ENCODE data around the gene KBTBD6.

Gene KBTBD6

GRCh38 chr13:41148419-41149283 is 16.0 kb upstream of the KBTBD6 start:
- Histone ChIP-seq H3K79me2 (ENCODE audit: insufficient read depth, low read length) (no peaks in the 10 kb centered on the region), H3K27me3 (ENCODE audit: insufficient read depth, low read length, poor library complexity) (no peaks in the 10 kb centered on the region), H2AFZ (ENCODE audit: low read depth, low read length) (no peak overlapping the region), H3K9me3 (ENCODE audit: insufficient read depth, low read length, severe bottlenecking) (peaks cover 55% of the 10 kb centered on the region), H4K20me1 (ENCODE audit: insufficient read depth, low read length) (no peaks in the 10 kb centered on the region), H3K27ac (ENCODE audit: low read length) (no peak overlapping the region), H3K9ac (ENCODE audit: low read depth, low read length) (no peak overlapping the region), H3K4me1 (ENCODE audit: insufficient read depth, low read length) (no peaks in the 10 kb centered on the region), H3K36me3 (ENCODE audit: insufficient read depth, low read length) (peaks cover 39% of the 10 kb centered on the region), H3K4me2 (ENCODE audit: insufficient read depth, low read length) (no peak overlapping the region), H3K4me3 (ENCODE audit: low read depth in 1 of 2, low read length in 2 of 2) (no peak overlapping the region)
- DNase-seq: peak; percentile 30
- no peak for TF ChIP-seq EZH2 (IDR thresholded peaks at IDR 0.05; ENCODE audit: borderline replicate concordance, low read depth, low read length, severe bottlenecking)
- no peak for TF ChIP-seq CTCF (IDR thresholded peaks at IDR 0.05; ENCODE audit: borderline replicate concordance, extremely low read depth, low read length, poor library complexity, severe bottlenecking)
- no peak for ATAC-seq (ENCODE audit: insufficient read depth, low read depth)

- Histone ChIP-seq H3K27me3 (ENCODE audit: insufficient read depth, low read length, poor library complexity) (no peaks in the 10 kb centered on the region), H3K36me3 (ENCODE audit: insufficient read depth, low read length) (peaks cover 29% of the 10 kb centered on the region), H3K4me2 (ENCODE audit: insufficient read depth, low read length) (no peak overlapping the region), H3K9me3 (ENCODE audit: insufficient read depth, low read length, severe bottlenecking) (peaks cover 35% of the 10 kb centered on the region), H3K9ac (ENCODE audit: low read depth, low read length) (no peak overlapping the region), H2AFZ (ENCODE audit: low read depth, low read length) (no peak overlapping the region), H3K4me3 (ENCODE audit: low read depth in 1 of 2, low read length in 2 of 2) (no peak overlapping the region), H4K20me1 (ENCODE audit: insufficient read depth, low read length) (no peaks in the 10 kb centered on the region), H3K27ac (ENCODE audit: low read length) (no peak overlapping the region), H3K79me2 (ENCODE audit: insufficient read depth, low read length) (no peaks in the 10 kb centered on the region), H3K4me1 (ENCODE audit: insufficient read depth, low read length) (no peaks in the 10 kb centered on the region)
- TF ChIP-seq EZH2 (IDR thresholded peaks at IDR 0.05; ENCODE audit: borderline replicate concordance, low read depth, low read length, severe bottlenecking) (no peak), CTCF (IDR thresholded peaks at IDR 0.05; ENCODE audit: borderline replicate concordance, extremely low read depth, low read length, poor library complexity, severe bottlenecking) (no peak)
- no peak for ATAC-seq (ENCODE audit: insufficient read depth, low read depth)
- DNase-seq: no peak
Measured at GRCh38 chr13:41145136-41145908, 12.7 kb upstream of the KBTBD6 start.

GRCh38 chr13:41144576-41144975 is 12.0 kb upstream of the KBTBD6 start:
- Histone ChIP-seq H4K20me1 (ENCODE audit: insufficient read depth, low read length) (no peaks in the 10 kb centered on the region), H3K9me3 (ENCODE audit: insufficient read depth, low read length, severe bottlenecking) (peaks cover 28% of the 10 kb centered on the region), H2AFZ (ENCODE audit: low read depth, low read length) (no peak overlapping the region), H3K79me2 (ENCODE audit: insufficient read depth, low read length) (no peaks in the 10 kb centered on the region), H3K4me2 (ENCODE audit: insufficient read depth, low read length) (no peak overlapping the region), H3K36me3 (ENCODE audit: insufficient read depth, low read length) (peaks cover 21% of the 10 kb centered on the region), H3K27ac (ENCODE audit: low read length) (no peak overlapping the region), H3K9ac (ENCODE audit: low read depth, low read length) (no peak overlapping the region), H3K4me1 (ENCODE audit: insufficient read depth, low read length) (no peaks in the 10 kb centered on the region), H3K4me3 (ENCODE audit: low read depth in 1 of 2, low read length in 2 of 2) (no peak overlapping the region), H3K27me3 (ENCODE audit: insufficient read depth, low read length, poor library complexity) (no peaks in the 10 kb centered on the region)
- ATAC-seq (ENCODE audit: insufficient read depth, low read depth) (no peak), DNase-seq (no peak)
- TF ChIP-seq EZH2 (IDR thresholded peaks at IDR 0.05; ENCODE audit: borderline replicate concordance, low read depth, low read length, severe bottlenecking) (no peak), CTCF (IDR thresholded peaks at IDR 0.05; ENCODE audit: borderline replicate concordance, extremely low read depth, low read length, poor library complexity, severe bottlenecking) (no peak)

Data from DND-41 (cell line).